WERI-Rb-1 (cell line): ENCODE measurements around the gene CCDC142.

ENCODE experiments used
- DNase-seq: peaks from one replicate; pipeline ENCODE4 v3.0.0-alpha.2; 2020
- H3K27ac ChIP-seq: fragments of 250-450 bp; sonication (Bioruptor Pico); 2 replicates; pipeline ENCODE4 v1.5.1; 2020; ENCODE audit warnings: mild to moderate bottlenecking, moderate library complexity
- H3K27me3 ChIP-seq: fragments of 250-450 bp; sonication (Bioruptor Pico); 2 replicates; pipeline ENCODE4 v1.5.1; 2021; ENCODE audit warnings: mild to moderate bottlenecking, low read depth, moderate library complexity; ENCODE audit not compliant: insufficient read depth, severe bottlenecking
- H3K36me3 ChIP-seq: fragments of 250-450 bp; sonication (Bioruptor Pico); 2 replicates; pipeline ENCODE4 v1.5.1; 2020; ENCODE audit warnings: mild to moderate bottlenecking, moderate library complexity
- H3K4me3 ChIP-seq: 2 replicates; pipeline ENCODE4 v1.5.1; 2011; ENCODE audit warnings: low read depth, mild to moderate bottlenecking, control low read depth, low read length
- H3K9me3 ChIP-seq: fragments of 250-450 bp; sonication (Bioruptor Pico); 2 replicates; pipeline ENCODE4 v1.5.1; 2021; ENCODE audit warnings: mild to moderate bottlenecking, moderate library complexity; ENCODE audit not compliant: severe bottlenecking
- CTCF ChIP-seq: IDR thresholded peaks from 2 replicates; pipeline ENCODE4 v1.5.1; 2011; ENCODE audit warnings: low read depth, mild to moderate bottlenecking, control low read depth, inconsistent platforms, low read length

The CCDC142 gene

GRCh38 chr2:74482801-74483674 is at the start of gene CCDC142, which contains the start of gene TTC31:
TSS of gene CCDC142 (minus strand) at chr2:74482998. CDS start at chr2:74482837, 161 bp downstream.
TSS of gene TTC31 (plus strand) at chr2:74483081. CDS start at chr2:74483096, 15 bp downstream.
- Histone ChIP-seq H3K27me3 (no peaks in the 10 kb centered on the region), H3K9me3 (no peaks in the 10 kb centered on the region), H3K36me3 (peaks cover 38% of the 10 kb centered on the region), H3K27ac (peak within 1 kb of the TSS; percentile 97), H3K4me3 (peak within 1 kb of the TSS; percentile 83)
- peak; percentile 96 for TF ChIP-seq CTCF
- peak; percentile 99 for DNase-seq

- no peak for DNase-seq
- no peaks in the 10 kb centered on the region for H3K27me3 ChIP-seq
- H3K36me3 ChIP-seq = peaks cover 51% of the 10 kb centered on the region
- peak overlapping the region; percentile 86; the same call in 1 of the 2 replicates for H3K27ac ChIP-seq
- H3K9me3 ChIP-seq = no peaks in the 10 kb centered on the region
- no peak overlapping the region for H3K4me3 ChIP-seq
- TF ChIP-seq CTCF = no peak
These were observed 49.4 kb upstream of the CCDC142 start for GRCh38 chr2:74532222-74532621.

- H3K9me3 ChIP-seq = no peaks in the 10 kb centered on the region
- no peaks in the 10 kb centered on the region for H3K27me3 ChIP-seq
- TF ChIP-seq CTCF = no peak
- DNase-seq = no peak
- peak overlapping the region; percentile 86 for H3K27ac ChIP-seq
- peaks cover 56% of the 10 kb centered on the region for H3K36me3 ChIP-seq
- H3K4me3 ChIP-seq = no peak overlapping the region
These were observed 48.9 kb upstream of the CCDC142 start for GRCh38 chr2:74531666-74532065.

GRCh38 chr2:74530239-74531187 is 47.7 kb upstream of the CCDC142 start:
- TF ChIP-seq CTCF = no peak
- Histone ChIP-seq H3K27ac (peak overlapping the region; percentile 86), H3K9me3 (no peaks in the 10 kb centered on the region), H3K27me3 (no peaks in the 10 kb centered on the region), H3K36me3 (peaks cover 68% of the 10 kb centered on the region), H3K4me3 (peak overlapping the region; percentile 97)
- DNase-seq = peak; percentile 66

GRCh38 chr2:74529357-74530238 is 46.8 kb upstream of the CCDC142 start, which contains the start of the genes AUP1 and HTRA2:
TSS of gene AUP1 (minus strand) at chr2:74529706. CDS start at chr2:74529629, 77 bp downstream.
TSS of gene HTRA2 (plus strand) at chr2:74529933. CDS start at chr2:74530007, 74 bp downstream.
- H3K4me3 ChIP-seq = peak within 1 kb of the TSS; percentile 97
- DNase-seq = peak; percentile 100
- no peak for TF ChIP-seq CTCF
- H3K27me3 ChIP-seq = no peaks in the 10 kb centered on the region
- no peaks in the 10 kb centered on the region for H3K9me3 ChIP-seq
- H3K27ac ChIP-seq = peak within 1 kb of the TSS; percentile 86
- H3K36me3 ChIP-seq = peaks cover 72% of the 10 kb centered on the region
